Activated gamma-delta T cell treated with anti-CD3 and anti-CD28 coated beads, Interleukin-2, amount 50 U/mL, for 16 hours (primary cell): Measurements from ENCODE around the gene ELK1.

Source experiments
- DNase-seq: peaks from one replicate; pipeline ENCODE4 v3.0.0-alpha.2; 2020; ENCODE audit warnings: low read depth

The ELK1 gene

GRCh38 chrX:47645530-47645929 is 4.8 kb downstream of the ELK1 start:
- no peak for DNase-seq

DNA sequence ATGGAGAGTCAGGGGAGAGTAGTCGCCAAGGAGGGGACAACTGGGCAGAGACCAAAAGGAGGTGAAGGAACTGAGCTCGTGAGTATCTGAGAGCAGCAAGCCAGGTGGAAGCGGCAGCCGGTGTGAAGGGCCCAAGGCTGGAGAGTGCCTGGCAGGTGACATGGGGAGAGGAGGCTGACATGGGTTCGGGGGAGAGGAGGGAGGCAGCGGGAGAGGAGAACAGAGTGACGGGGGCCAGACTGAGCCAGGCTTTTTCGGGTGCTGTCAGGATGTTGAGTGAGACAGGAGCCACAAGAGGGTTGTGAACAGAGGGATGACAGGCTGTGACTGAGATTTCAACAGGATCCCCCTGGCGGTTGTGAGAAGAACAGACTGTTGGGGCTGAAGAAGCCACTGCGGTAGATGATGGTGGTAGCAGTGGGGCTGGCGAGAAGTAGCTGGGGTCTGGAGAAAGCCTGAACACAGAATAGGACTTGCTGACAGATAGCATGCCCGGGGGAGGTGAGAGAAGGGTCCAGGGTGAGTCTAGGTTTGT is 5.7 kb downstream of the ELK1 start:
- DNase-seq = no peak

GRCh38 chrX:47643926-47644325 is 6.4 kb downstream of the ELK1 start:
- DNase-seq = no peak

DNA sequence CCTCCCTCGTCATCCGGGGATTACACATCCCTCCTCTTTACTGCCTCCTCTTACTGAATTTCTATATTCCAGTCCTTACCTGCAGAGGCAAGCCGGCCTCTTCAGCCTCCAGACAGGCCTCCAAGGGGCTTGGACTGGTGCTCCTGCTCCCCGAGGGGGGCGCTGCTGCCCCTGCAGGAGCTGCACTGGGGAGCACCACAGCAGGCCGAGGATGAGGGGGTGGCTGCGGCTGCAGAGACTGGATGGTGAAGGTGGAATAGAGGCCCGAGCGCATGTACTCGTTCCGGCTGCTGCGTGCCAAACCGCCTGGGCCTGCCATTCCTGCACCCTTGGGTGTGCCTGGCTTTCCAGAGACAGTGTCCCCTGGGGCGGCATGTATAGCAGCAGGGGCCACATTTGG is 11.5 kb downstream of the ELK1 start:
- no peak for DNase-seq

DNA sequence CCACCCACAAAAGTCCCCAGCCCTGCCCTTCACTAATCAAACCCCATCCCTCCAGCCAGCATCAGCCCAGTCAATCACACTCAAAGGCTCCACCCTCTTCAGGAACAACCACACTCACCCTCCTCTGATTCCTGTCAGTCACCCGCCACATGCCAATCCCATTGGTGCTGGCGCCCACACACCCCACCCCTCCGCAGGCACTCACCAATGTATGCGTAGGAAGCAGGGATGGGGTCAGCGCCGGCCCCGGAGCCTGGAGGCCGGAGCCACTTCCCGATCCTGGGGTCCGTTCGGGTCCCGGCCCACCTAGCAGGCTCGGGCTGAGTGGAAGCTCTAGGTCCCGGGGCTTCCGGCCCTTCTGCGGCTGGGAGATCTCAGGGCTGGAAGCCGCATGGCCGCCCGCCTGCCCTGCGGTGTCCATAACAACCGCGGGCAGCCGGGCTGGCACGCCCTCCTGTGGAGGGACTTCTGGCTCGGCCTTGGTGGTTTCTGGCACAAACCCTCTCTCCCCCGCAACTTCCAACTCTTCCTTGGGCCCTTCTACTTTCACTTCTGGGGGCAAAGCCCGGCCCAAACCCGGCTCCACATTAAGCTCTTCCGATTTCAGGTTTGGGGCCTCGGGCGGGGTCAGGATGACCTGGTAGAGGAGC is 12.7 kb downstream of the ELK1 start:
- DNase-seq = no peak

- no peak for DNase-seq
These were observed 15.3 kb downstream of the ELK1 start for GRCh38 chrX:47634871-47635575.

GRCh38 chrX:47633689-47634590 is 16.4 kb downstream of the ELK1 start:
- no peak for DNase-seq

DNA sequence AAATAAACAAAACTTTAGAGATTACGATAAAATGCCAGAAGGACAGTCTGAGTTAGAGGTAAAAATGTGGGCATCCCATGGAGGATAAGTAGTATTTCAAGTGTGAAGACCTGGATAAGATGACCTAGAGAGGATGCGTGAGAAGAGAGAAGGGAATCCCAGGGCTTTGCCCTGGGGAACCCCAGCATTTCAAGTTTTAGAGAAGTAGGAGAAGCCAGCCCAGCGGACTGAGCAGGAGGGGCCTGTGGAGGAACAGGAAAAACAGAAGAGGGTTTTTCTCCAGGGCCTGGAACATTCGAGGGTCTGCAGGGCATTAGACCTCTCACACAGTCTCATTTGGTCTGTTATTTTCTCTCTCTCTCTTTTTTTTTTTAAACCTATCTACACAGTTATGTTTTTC is 17.7 kb downstream of the ELK1 start:
- no peak for DNase-seq

DNA sequence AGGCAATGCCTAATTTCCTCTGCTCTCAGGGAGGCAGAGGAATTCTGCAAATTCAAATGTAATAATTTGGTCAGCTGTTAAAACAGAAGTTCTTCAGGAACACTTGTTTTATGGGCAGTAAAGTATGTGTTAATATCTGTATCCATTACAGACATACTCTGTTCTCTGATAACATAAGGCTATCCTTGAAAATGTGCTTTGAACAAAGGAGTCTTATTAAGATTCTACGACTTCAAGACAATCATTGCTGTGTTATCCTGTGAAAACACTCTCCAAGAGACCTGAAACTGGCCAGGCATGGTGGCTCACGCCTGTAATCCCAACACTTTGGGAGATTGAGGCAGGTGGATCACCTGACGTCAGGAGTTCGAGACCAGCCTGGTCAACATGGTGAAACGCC is 18.7 kb downstream of the ELK1 start:
- DNase-seq = no peak

DNA sequence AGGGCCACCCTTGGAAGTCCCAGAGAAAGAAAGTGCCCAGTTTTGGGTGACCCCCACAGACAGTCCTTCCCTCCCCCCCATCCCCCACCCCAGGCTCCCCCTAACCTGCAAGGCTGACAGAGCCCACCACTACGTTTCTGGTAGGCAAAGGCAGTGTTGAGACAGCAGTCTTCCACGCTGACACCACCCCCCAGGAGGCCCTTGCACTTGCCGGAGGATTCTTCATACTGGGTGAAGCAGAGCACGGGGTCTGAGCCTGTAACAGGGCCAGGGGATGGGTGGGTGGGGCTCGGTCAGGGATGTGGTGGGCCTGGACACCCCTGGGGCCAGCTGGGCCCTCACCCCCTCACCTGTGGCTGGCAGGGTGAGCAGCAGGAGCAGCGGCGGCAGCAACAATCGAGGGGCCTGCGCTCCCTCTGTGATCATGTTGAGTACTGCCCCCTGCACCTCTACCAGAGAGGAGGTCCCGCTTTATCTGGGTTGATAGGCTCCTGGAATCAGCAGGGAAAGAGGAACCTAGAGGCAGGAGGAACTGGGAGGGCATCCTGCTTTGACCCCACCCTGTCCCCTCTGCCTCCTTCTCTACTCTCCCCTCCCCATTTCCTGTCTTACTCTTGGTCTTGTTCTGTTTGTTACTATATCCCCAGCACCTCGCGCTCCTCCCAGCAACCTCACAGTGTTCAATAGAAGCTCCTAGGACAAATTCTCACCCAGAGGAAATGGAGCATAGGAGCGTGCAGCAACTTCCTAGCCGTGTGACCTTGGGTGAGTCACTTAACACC is 20.8 kb downstream of the ELK1 start, which contains the start of gene CFP:
CFP (minus strand) TSS at position 512 of the 782 bp plus-strand sequence; CDS start at position 426, 86 bp downstream.
- DNase-seq = no peak

GRCh38 chrX:47628982-47629381 is 21.4 kb downstream of the ELK1 start:
- DNase-seq = no peak

DNA sequence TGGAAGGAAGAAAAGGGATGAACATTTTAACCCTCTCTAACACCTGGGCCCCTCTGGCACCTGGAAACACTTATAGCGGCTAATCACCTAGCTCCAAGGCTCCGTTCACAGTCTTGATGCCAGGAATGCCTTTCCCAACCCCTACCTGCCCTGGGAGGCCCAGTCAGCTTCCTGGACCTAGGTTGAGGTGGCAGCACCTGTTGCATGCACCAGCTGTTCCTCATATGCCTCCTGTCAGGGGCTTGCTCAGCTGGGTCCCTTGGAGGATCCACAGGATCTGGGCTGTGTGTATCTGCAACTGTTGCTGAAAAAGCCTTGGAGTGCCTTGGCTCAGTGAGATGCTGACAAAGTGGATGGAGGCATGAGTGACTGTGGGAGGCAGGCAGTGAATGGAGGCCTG is 25.0 kb downstream of the ELK1 start:
- no peak for DNase-seq

DNA sequence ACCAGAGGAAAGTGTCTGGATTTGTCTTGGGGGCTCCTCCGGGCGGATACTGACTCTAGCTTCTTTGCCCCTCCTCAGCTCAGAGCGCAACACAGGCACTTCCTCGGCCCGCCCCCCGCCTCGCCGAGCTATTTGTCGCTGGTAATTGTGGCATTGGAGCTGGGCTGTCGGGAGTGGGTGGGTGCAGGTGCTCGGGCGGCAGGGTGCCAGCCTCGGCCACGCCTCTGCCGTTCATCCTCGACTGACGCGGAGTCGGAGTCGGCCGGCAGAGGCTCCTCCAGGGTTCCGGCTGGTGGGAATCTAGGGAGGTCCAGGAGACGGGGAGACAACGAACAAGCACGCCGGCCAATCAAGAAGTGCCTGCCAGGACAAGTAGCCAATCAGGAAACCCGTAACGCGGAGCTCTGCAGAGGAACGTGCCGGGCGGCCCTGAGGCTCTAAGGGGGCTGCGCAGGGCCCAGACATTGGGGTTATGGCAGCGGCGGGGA is 26.8 kb downstream of the ELK1 start:
- DNase-seq = no peak

DNA sequence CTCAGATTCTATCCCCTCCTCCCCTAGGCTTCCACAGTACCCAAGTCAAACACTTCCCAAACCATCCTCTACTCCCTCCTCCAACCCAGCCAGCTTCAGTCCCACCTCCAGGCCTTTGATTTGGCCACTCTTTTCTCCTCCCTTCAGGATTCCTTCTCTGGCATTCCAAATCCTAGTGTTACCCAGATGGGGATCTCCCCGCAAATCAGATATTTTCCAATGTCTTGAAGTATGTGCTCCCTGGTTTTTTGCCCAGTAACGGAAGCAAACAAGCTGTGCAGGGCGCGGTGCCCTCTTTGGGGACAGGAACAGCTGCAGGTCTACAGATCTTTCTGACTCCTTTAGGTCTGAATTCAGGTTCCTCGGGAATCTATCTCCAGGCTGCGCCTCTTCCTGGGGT is 28.5 kb downstream of the ELK1 start:
- no peak for DNase-seq

DNA sequence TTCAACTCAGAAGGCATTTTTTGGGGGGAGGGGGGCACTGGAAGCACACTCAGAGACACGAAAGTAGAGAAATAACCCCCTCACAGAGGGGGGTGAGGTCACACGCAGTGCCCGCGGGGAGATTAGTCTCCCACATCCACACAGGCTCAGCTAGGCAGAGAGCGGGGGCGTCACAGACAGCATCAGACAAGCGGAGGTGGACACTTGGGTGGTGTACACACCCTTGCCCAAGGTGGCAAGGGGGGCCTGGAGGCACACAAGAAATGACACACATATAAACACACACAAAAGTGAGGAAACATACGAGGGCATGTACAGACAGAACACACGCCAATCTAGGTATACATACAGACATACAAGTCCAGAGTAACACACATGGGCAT is 30.1 kb downstream of the ELK1 start:
- no peak for DNase-seq

DNA sequence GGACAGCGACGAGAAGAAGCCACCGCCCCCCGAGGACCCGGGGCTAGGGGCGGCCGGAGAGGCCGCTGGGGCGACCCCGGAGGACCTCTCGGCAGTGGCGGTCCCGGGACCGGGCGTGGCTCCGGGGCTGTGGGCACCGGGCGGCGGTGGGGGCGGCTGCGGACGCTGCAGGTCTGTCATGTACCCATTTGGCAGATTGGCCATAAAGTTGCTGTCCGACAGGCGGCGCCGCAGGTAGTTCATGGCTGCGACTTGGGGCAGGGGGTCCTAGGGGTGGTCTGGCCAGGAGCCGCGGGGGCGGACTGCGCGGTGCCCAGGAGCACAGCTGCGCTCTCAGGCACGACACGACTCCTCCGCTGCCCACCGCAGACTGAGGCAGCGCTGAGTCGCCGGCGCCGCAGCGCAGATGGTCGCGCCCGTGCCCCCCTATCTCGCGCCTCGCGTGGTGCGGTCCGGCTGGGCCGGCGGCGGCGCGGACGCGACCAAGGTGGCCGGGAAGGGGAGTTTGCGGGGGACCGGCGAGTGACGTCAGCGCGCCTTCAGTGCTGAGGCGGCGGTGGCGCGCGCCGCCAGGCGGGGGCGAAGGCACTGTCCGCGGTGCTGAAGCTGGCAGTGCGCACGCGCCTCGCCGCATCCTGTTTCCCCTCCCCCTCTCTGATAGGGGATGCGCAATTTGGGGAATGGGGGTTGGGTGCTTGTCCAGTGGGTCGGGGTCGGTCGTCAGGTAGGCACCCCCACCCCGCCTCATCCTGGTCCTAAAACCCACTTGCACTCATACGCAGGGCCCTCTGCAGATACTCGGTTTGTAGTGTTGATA is 30.7 kb downstream of the ELK1 start, which contains the start of gene SYN1:
SYN1 (minus strand) TSS at position 372 of the 817 bp plus-strand sequence; CDS start at position 243, 129 bp downstream.
- DNase-seq = peak; percentile 61

- no peak for DNase-seq
These were observed 31.4 kb downstream of the ELK1 start for GRCh38 chrX:47618923-47619485.

GRCh38 chrX:47614618-47615017 is 35.7 kb downstream of the ELK1 start:
- no peak for DNase-seq

DNA sequence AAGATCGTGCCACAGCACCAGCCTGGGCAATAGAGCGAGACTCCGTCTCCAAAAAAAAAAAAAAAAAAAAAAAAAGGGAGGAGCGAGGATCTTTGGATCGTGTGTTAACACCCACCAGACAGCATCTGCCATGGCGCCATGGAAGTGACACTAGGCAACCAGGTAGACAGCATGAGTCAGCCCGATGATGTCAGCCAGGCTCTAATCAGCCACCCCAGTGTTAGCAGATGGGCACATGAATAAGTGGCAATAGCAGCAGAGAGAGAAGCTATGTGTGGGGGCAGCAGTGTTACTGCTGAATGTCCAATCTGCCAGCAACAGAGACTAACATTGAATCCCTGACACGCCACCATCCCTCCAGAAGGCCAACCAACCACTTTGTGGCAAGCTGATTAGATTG is 37.3 kb downstream of the ELK1 start:
- no peak for DNase-seq

DNA sequence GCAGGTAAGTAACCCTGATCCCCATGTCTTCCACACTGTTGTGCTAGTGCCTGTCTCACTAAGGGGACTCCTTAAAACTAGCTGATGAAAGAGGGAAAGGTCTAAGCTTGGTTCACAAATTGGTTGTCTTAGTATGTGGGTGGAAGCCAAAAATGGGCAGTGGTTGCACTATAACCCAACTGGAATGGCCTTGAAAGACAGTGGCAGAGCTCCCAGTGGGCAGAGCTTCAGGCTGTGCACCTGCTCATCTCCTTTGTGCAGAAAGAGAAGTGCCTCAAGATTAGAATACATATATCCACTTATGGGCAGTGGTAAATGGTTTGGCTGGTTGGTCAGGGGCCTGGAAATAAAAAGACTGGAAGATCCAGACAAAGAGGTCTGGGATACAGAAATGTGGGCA is 37.9 kb downstream of the ELK1 start:
- no peak for DNase-seq
